Anterior cingulate cortex (tissue), 58 donors: ENCODE results near the gene QSER1.
"Not testable (repeated sequence)": the region's sequence is repeated elsewhere in the genome, so short reads cannot be mapped to it uniquely, and the experiment has no call there.

Source experiments
- DNase-seq, 58 donors: peaks; one replicate each; lab custom pipeline; 2025; lab: John Stamatoyannopoulos, UW

The QSER1 gene

DNA sequence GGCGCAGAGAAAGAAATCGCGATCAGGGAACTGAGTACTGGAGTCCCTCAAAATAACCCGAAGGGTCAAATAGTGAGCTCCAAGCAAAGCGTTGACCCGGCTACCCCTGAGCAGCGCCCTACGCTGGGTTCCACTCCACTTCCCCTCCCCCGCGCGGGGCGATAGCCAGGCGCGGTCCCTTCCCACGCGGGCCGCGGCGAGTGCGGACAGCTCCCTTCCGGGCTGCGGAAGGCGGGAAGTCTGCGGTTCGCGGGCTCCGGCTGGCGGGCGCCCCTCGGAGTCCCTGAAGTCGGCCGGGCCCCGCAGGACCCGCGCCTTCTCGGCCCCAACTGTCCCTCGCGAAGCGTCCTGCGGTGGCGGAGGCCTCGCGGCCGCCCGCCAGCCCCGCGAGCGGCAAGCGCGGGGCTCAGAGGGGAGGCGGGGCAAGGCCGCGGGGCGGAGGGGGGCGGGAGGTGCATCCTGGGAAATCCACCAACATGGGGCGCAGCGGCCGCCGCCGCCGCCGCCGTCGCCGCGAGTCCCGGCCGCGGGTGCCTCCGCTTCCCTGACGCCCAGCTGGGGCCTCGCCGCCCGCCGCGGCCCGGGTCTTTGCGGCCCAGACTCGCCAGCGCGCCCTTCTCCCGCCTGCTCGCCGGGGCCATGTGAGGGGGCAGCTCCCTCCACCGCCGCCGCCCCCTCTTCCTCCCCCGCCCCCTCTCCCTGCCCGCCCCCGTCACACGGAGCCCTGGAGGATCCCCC, at the start of gene QSER1:
TSS of gene QSER1 (plus strand) at position 457 of the 738 bp plus-strand sequence. CDS start 315 bp downstream, outside the sequence.
- peak in 54 of 58 donors; percentile 24 to 89 (median 74) for DNase-seq

DNA sequence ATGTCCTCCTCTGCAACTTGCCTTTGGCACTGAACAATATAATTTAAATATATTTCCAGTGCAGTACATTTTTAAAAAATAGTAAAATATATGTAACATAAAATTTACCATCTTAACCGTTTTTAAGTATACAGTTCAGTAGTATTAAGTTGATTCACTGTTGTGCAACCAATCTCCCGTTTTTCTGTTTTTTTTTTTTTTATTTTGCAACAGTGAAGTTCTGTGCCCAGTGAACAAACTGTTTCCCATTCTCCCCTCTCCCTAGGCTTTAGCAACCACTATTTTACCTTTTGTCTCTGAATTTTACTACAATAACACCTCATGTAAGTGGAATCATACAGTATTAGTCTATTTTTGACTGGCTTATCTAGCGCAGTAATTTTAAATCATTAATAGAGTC, 49.1 kb upstream of the QSER1 start:
- DNase-seq = no peak

DNA sequence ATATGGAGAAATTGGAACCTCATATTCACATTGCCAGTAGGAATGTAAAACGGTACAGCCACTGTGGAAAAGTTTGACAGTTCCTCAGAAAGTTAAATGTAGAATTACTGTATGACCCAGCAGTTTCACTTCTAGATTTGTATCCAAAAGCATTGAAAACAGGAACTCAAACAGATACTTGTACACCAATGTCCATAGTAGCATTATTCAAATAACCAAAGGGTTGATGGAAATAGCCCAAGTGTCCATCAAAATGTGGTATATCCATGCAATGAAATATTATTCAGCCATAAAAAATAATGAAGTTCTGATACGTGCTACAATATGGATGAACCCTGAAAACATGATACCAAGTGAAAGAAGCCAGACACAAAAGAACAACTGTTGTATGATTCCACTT, 45.1 kb upstream of the QSER1 start:
- peak in 1 of 58 donors; percentile 11 for DNase-seq

DNA sequence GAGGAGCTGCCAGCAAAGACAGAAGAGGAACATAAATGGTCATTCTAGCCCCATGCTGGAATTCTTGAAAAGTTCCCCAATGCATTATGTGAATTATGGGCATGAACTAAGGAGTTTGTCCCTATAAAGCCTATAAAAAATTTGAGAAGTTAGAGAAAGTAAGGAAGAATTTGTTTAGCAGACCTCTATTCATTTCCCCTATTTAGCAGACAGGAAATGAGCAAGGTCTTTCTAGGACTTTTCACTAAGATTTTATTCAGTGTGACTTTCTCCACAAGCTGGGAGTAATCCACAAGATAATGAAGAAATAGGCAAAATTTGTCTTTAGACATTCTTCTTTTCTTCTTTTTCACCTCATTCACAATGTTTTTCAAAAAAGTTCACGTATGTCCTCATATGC, 42.9 kb upstream of the QSER1 start:
- no peak for DNase-seq

DNA sequence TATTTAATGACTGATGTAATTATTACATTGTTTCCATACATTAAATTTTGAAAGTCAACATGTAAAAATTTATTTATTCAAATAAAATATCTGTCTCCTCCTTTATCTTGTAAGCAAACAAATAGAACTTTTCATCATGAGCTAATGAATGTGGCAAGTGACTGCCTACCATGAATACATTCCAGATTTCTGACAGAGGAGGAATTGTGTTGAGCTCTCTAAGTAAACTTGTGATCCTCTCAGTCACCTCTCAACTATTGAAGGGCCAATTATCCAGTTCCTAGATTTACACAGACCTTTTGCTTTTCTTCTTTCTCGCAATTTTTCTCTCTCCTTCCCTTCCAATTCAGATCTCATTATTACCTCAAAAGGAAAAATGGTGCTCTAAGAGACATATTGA, 41.4 kb upstream of the QSER1 start:
- DNase-seq = no peak

DNA sequence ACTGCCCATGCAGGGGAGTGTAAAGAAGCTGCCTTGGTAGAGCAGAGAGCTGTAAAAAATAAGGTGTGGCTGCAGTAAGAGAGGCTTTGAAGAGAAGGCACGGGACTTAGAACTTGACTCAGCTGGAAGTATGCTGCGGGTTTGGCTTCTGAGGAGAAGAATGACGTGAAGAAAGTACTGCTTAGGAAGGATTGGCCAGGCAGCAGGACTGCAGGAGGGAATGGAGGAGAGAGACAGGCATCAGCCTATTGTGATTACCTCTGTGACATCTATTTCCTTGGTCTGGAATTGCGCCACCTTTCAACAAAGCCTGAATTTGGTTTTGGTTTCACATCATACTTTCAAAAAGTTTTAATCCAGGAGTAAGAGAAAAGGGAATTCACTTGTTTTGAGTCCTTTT, 40.4 kb upstream of the QSER1 start:
- no peak for DNase-seq

DNA sequence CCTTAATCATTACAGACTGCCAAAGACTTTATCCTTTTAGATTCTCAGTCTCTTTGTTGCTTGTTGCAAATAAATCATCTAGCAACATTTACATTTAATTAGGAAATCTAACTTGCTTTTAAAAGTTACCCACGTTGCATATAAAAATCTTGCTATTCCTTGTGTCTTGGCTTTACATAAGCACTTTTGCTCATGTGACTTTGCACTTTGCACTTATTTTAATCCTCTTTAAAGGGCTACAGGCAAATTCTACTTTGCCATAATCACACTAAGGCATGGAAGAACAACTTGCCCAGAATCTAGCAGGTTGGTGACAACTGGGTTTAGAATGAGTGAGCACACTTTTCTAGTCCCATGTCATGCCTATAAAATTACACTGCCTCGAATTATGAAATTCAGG, 37.0 kb upstream of the QSER1 start:
- no peak for DNase-seq

DNA sequence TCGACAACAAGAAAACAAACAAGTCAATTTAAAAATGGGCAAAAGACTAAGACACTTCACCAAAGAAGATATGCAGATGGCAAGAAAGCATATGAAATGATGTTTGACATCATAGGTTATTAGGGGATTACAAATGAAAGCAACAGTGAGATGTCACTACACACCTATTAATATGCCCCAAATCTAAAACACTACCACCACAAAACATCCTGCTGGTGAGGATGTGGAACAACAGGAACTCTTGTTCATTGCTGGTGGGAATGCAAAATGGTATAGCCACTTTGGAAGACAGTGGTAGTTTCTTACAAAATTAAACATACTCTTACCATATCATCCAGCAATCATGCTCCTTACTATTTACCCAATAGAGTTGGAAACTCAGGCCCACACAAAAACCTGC, 33.9 kb upstream of the QSER1 start:
- DNase-seq = no peak

DNA sequence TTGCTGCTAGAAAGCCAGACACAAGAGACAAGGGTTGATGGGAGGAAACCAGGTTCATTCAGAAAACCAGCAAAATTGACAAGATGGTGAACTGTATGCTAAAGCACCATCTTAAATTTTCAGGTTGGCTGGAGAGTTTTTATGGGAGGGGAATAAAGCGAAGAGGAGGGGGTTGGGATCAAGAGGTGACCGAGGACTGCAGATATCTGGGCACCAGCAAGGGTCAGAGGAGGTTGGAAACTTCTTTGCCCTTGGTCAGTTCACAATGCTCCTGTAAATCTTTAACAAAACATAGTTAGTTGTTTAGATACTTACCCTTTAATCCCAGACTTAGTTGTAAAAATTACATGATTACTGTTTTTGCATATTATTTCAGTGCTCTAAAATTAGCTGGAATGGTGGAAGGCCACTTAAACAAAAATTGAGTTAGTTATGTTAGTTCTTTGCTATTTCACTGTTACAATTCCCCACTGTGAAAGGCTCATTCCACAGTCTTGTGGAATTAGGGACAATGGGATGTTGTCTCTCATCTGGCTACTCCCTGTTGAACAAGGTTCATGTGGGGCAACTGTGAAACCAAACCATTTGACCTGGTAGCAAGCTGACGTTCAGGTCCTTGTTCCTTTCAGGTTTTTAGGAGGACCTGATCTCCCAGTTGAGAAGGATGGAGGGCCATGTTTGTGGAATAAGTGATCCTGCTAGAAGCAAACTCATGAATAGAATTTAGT, 30.6 kb upstream of the QSER1 start:
- no peak for DNase-seq

DNA sequence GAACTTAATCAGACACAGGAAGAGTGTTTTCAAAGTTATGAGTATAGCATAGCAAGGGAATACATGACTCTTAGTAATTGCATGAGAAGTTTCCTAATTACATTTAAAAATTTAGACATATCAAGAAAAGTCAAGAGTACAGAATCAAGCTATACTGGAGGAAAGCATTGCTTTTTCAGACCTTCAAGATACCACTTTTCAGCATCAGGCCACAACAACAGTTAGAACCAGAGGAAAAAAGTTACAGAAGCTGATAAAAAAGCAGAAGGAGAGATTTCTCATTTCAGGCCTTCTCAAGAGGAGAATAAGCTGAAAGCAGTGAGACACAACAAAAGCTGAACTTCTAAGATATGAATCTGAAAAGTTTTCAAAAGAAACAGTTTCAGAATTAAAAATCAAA, 28.1 kb upstream of the QSER1 start:
- no peak for DNase-seq

DNA sequence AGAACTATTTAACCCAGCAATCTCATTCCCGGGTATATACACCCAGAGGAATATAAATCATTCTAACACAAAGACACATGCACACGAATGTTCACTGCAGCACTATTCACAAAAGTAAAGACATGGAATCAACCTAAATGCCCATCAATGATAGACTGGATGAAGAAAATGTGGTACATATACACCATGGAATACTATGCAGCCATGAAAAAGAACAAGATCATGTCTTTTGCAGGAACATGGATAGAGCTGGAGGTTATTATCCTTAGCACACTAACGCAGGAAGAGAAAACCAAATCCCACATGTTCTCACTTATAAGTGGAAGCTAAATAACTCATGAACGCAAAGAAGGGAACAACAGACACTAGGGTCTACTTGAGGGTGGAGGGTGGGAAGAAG, 23.9 kb upstream of the QSER1 start:
- DNase-seq = not testable (repeated sequence)

DNA sequence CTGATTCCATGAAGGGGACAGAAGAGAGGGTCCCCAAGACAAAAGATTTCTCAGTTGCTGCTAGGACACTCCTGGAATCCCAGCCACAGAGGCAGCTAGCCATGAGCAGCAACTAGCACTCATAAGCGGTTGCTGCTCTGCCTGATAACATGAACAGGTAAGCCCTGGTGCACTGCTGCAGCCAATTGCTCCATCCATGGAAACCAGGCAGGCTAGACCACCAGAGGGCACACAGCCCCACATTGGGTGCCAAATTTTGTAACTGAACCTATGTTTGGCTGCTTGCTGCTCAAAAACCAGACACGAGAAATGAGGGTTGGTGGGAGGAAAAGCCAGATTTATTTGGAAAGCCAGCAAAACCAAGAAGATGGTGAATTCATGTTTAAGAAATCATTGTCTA, 21.9 kb upstream of the QSER1 start:
- no peak for DNase-seq

DNA sequence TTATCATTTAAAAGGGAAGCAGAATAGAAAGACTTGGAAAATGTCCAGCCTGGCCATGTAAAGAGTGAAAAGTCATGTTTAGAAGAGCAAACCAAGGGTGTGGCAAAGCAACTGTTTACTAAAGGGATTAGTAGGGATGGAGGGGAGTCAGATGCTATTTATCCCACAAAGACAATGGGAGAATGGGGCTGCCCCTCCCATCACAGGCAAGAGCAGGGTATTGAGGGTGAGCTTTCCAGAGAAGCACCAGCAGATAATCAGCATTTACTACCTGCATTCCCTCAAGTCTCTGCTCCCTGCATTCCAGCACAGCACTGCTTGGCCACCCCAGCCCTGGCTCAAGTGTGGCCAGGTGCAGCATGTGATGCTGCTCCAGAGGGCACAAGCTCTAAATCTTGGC, 18.5 kb upstream of the QSER1 start:
- DNase-seq = no peak

DNA sequence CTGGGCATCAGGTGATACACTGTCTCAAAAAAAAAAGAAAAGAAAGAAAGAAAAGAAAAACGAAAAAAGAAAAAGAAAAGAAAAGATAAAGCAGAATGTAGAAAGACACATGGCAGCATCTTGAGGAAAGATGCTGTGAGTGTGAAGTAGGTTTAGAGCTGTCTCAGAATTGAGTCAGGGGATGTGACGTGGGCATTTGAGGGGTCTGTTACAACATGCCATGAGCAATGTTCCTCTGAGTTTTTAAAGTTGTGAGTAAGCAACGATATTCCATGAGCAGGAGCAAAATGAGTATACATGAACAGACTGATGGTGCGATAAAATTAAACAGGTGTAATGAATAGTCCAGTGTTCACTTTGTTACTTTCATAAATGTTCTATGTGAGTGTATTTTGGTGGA, 11.3 kb upstream of the QSER1 start:
- DNase-seq = no peak

DNA sequence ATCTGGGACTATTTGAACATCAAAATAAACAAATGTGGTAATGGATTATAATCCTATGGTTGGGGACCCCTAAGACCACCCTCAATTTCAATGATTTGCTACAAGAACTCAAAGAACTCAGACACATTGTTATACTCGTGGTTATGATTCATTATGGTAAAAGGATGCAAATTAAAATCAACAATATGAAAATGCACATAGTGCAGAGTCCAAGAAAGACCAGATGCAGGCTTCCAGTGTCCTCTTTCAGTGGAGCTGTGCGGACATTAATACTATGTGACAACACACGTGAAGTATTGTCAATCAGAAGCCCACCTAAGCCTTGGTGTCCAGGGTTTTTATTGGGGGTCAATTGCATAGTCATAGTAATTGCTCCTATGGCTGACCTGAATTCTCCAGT, 9.2 kb upstream of the QSER1 start:
- no peak for DNase-seq

DNA sequence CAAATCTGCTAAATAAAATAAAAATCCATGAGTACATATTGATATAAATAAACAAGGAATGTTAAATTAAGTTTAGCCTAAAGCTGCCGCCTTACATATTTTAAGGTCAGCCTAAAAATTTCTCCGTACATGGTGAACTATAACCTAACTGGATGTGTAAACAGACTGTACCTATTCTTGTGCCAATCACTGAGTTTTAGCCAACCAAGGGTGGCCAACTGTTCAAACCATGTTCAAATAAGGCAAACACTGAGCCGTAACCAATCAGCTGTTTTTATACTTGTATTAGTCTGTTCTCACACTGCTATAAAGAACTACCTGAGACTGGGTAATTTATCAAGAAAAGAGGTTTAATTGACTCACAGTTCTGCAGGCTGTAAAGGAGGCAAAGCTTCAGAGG, 8.6 kb upstream of the QSER1 start:
- no peak for DNase-seq

DNA sequence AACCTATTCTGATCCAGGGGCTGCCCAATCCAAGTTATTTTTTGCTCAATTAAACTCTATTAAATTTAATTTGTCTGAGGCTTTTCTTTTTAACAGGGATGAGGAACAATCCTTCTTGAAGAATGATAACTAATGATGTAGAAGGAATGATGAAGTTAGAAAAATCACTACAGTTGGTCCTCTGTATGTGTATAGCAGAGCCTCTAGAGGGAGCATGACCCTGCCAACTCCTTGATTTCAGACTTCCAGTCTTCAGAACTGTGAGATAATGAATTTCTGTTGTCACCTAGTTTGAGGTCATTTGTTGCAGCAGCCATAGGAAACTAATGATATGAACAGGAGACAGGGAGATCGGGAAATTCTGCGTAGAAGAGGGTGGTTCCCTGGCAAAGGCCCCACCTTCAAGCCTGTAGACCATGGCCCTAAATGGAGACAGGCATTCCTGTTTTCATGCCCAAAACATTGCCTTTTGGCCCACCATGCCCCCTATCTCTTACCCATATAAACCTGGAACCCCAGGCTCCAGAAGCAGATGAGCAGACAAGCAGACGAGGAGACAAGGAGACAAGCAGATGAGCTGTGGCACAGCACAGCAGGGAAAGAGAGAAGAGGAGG, 7.7 kb upstream of the QSER1 start:
- no peak for DNase-seq

DNA sequence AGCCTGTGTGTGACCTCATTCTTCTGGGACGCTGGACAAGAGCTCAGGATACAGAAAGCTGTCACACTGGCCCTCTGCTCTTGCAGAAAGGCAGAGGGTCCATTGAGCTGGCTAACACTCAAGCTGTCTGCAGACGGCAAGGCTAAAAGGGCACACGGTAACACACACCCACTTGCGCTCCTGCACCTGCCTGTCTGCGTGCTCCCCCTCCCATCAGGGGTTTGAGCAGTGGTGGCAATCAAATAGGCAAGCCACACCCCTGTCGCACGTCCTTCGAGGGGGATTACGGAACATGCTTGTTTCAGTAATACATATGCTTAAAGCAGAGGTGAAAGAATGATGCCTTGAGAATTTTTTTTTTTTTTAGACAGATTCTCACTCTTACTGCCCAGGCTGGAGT, 7.1 kb upstream of the QSER1 start:
- DNase-seq = no peak

DNA sequence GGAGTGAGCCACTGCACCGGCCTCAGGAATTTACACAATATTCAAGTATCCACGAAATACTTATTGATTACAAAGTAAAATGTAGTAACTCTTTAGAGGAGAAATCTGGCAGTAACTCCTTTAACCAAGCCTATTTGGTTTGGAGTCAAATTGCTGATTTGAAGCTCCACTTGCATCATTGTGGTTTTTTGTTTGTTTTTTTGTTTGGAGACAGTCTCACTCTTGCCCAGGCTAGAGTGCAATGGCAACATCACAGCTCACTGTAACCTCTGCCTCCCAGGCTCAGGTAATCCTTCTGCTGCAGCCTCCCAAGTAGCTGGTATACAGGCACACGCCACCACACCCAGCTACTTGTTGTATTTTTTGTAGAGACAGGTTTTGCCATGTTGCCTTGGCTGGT, 6.4 kb upstream of the QSER1 start:
- DNase-seq = no peak

DNA sequence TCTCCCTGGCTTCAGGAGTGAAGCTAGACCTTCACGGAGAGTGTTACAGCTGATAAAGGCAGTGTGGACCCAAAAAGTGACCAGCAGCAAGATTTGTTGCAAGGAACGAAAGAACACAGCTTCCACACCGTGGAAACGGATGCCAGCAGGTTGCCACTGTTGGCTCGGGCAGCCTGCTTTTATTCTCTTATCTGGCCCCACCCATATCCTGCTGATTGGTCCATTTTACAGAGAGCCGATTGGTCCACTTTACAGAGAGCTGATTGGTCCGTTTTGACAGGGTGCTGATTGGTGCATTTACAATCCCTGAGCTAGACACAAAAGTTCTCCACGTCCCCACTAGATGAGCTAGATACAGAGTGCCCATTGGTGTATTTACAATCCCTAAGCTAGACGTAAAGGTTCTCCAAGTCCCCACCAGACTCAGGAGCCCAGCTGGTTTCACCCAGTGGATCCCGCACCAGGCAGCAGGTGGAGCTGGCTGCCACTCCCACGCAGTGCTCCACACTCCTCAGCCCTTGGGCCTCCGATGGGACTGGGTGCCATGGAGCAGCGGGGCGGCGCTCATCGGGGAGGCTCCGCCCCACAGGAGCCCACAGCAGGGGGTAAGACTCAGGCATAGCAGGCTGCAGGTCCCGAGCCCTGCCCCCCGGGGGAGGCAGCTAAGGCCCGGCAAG, 4.8 kb upstream of the QSER1 start:
- DNase-seq = not testable (repeated sequence)

DNA sequence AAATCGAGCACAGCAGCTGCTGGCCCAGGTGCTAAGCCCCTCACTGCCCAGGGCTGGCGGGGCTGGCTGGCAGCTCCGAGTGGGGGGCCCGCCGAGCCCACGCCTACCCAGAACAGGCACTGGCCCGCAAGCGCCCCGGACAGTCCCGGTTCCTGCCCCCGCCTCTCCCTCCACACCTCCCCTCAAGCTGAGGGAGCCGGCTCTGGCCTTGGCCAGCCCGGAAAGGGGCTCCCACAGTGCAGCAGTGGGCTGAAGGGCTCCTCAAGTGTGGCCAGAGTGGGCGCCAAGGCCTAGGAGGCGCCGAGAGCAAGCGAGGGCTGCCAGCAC, 4.3 kb upstream of the QSER1 start:
- not testable (repeated sequence) for DNase-seq
